Measurements from ENCODE around the gene PAIP2B. TPM values are rescaled to one million over a fixed set of nuclear protein-coding genes. Genes with fewer than 3 reads are reported as not detected.
"Not testable (repeated sequence)": the region's sequence is repeated elsewhere in the genome, so short reads cannot be mapped to it uniquely, and the experiment has no call there.

The PAIP2B gene
- total RNA-seq, 1 experiment from 2014 or later = 5.9 TPM

DNA sequence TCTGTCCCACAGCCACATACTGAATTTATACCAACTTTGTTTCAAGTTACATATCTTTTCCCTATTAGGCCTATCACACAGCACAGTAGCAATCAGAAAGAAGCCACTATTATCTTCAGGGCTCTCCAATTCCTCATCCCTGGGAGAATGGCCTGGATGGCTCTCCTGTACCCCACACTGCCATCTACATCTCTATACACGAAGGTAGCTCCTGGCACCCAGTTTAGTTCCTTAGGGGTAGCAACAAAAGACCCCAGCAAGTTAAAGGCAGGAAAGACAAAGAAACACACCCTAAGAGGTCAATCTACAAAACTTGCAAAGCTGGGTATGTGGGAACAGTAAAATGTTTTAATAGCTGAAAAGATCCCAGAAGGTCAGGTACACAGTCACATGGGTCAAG is 39.9 kb downstream of the PAIP2B start (continued):
- TF ChIP-seq, protein P1, sequence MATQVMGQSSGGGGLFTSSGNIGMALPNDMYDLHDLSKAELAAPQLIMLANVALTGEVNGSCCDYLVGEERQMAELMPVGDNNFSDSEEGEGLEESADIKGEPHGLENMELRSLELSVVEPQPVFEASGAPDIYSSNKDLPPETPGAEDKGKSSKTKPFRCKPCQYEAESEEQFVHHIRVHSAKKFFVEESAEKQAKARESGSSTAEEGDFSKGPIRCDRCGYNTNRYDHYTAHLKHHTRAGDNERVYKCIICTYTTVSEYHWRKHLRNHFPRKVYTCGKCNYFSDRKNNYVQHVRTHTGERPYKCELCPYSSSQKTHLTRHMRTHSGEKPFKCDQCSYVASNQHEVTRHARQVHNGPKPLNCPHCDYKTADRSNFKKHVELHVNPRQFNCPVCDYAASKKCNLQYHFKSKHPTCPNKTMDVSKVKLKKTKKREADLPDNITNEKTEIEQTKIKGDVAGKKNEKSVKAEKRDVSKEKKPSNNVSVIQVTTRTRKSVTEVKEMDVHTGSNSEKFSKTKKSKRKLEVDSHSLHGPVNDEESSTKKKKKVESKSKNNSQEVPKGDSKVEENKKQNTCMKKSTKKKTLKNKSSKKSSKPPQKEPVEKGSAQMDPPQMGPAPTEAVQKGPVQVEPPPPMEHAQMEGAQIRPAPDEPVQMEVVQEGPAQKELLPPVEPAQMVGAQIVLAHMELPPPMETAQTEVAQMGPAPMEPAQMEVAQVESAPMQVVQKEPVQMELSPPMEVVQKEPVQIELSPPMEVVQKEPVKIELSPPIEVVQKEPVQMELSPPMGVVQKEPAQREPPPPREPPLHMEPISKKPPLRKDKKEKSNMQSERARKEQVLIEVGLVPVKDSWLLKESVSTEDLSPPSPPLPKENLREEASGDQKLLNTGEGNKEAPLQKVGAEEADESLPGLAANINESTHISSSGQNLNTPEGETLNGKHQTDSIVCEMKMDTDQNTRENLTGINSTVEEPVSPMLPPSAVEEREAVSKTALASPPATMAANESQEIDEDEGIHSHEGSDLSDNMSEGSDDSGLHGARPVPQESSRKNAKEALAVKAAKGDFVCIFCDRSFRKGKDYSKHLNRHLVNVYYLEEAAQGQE (IDR thresholded peaks at IDR 0.05; ENCODE audit: low read depth) = no peak
- no peak for TF ChIP-seq YY1 (IDR thresholded peaks at IDR 0.05; ENCODE audit: extremely low read depth, insufficient replicate concordance, low read depth, low read length)
- TF ChIP-seq, protein P2, sequence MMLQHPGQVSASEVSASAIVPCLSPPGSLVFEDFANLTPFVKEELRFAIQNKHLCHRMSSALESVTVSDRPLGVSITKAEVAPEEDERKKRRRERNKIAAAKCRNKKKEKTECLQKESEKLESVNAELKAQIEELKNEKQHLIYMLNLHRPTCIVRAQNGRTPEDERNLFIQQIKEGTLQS (IDR thresholded peaks at IDR 0.05) = no peak
- TF ChIP-seq, protein P3, sequence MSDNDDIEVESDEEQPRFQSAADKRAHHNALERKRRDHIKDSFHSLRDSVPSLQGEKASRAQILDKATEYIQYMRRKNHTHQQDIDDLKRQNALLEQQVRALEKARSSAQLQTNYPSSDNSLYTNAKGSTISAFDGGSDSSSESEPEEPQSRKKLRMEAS (IDR thresholded peaks at IDR 0.05) = no peak
- TF ChIP-seq CEBPB (IDR thresholded peaks at IDR 0.05; ENCODE audit: low read depth) = no peak
- TF ChIP-seq CBX3 (IDR thresholded peaks at IDR 0.05; ENCODE audit: low read depth) = no peak
- TF ChIP-seq POLR2AphosphoS5 (IDR thresholded peaks at IDR 0.05; ENCODE audit: low read depth, low read length) = no peak
- no peak for TF ChIP-seq FOSL1 (IDR thresholded peaks at IDR 0.05; ENCODE audit: low read depth)
- TF ChIP-seq, protein P4, sequence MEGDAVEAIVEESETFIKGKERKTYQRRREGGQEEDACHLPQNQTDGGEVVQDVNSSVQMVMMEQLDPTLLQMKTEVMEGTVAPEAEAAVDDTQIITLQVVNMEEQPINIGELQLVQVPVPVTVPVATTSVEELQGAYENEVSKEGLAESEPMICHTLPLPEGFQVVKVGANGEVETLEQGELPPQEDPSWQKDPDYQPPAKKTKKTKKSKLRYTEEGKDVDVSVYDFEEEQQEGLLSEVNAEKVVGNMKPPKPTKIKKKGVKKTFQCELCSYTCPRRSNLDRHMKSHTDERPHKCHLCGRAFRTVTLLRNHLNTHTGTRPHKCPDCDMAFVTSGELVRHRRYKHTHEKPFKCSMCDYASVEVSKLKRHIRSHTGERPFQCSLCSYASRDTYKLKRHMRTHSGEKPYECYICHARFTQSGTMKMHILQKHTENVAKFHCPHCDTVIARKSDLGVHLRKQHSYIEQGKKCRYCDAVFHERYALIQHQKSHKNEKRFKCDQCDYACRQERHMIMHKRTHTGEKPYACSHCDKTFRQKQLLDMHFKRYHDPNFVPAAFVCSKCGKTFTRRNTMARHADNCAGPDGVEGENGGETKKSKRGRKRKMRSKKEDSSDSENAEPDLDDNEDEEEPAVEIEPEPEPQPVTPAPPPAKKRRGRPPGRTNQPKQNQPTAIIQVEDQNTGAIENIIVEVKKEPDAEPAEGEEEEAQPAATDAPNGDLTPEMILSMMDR (IDR thresholded peaks at IDR 0.05 in 2 of 3, conservative IDR thresholded peaks at IDR 0.05 in 1 of 3; ENCODE audit: borderline replicate concordance in 1 of 3, insufficient read depth in 1 of 3, low read depth in 2 of 3, low read length in 2 of 3) = no peak
- no peak for TF ChIP-seq EZH2phosphoT487 (IDR thresholded peaks at IDR 0.05; ENCODE audit: borderline replicate concordance)
- TF ChIP-seq SP1 (IDR thresholded peaks at IDR 0.05; ENCODE audit: low read depth) = no peak
- TF ChIP-seq ELF1 (IDR thresholded peaks at IDR 0.05; ENCODE audit: borderline replicate concordance, low read depth) = no peak

DNA sequence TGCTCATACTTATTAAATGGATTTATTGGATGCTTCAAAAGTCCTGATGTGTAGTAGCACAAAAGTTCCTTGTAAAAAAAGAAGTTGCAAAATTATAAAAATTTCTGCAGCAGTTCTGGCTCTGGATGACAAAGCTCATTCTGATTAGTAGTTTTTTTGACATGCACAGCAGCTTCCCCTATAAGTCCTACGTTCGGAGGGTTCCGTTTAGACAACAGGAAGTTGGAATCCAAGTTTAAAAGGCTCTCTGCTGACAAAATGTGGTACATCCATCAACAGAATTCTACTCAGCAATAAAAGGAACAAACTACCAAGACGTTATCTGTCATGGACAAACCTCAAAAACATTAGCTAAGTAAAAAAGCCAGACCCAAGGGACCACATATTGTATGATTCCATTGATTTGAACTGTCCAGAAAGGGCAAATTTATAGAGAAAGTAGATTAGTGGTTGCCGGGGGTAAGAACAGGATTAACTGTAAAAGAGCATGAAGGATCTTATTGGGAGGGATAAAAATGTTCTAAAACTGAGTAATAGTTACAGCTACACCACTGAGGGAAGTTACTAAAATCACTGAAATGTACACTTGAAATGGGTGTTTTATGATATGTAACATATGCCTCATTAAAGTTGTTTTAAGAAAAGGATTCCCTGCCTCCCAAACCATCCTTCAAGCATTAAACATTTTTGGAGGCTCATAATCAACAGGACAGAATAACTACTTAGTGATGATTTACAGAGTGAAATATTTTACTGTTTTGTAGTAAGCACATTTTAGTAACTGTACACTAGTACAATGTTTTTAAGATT is 43.4 kb downstream of the PAIP2B start:
- H3K9me3 ChIP-seq (ENCODE audit: control insufficient read depth in 1 of 2, insufficient read depth in 1 of 2, low read depth in 1 of 2, low read length in 2 of 2); H4K20me1 ChIP-seq (ENCODE audit: insufficient read depth); intact Hi-C loops (cut with micrococcal nuclease); H3K4me1 ChIP-seq (ENCODE audit: control insufficient read depth in 1 of 2, insufficient read depth in 2 of 2, low read length in 2 of 2); POLR2A ChIA-PET; BruUV-seq (replicated peaks); H3K36me3 ChIP-seq (ENCODE audit: control insufficient read depth in 1 of 2, insufficient read depth in 2 of 2, low read length in 2 of 2); H2AFZ ChIP-seq (ENCODE audit: low read depth, low read length, poor library complexity, severe bottlenecking); H3K9ac ChIP-seq (ENCODE audit: low read length); H3K9me2 ChIP-seq (ENCODE audit: insufficient read depth); H3K79me2 ChIP-seq (ENCODE audit: insufficient read depth, low read length); H3K4me2 ChIP-seq (ENCODE audit: low read length); RAD21 ChIA-PET (ENCODE audit: low non-redundant PET in 1 of 2, low total read pairs in 2 of 2, uncharacterized antibody in 2 of 2, unreplicated experiment in 2 of 2); DNase-seq (ENCODE audit: low read depth, low spot score); H3K27me3 ChIP-seq (ENCODE audit: insufficient read depth, low read length); H3K27ac ChIP-seq (ENCODE audit: low read depth, low read length); H3K4me3 ChIP-seq (replicated peaks in 1 of 2; ENCODE audit: low read depth in 1 of 2, low read length in 2 of 2); ATAC-seq: not testable (repeated sequence)
- CTCF ChIA-PET = interaction anchor here (1.0 kb wide), 1 partner anchor 327 kb away, joined by 3 read pairs; no protein-coding TSS in a partner anchor
